Transverse colon (tissue), 4 donors: ENCODE results near the gene VSTM4. TPM values are rescaled to one million over a fixed set of nuclear protein-coding genes. Genes with fewer than 3 reads are reported as not detected.

Source experiments
- DNase-seq: peaks from one replicate; pipeline ENCODE4 v3.0.0-alpha.2; 2019
- H3K27ac ChIP-seq, 4 donors: fragments of 200-600 bp; sonication (generic); 2 replicates each; pipeline ENCODE4 v1.5.1; 2016 to 2018; ENCODE audit warnings: inconsistent platforms in 4 of 4
- H3K27me3 ChIP-seq: fragments of 200-600 bp; sonication (generic); 2 replicates; pipeline ENCODE4 v1.5.1; 2017; ENCODE audit warnings: inconsistent platforms
- H3K36me3 ChIP-seq, 4 donors: fragments of 200-600 bp; sonication (generic); 2 replicates each; pipeline ENCODE4 v1.5.1; 2017 to 2019; ENCODE audit warnings: inconsistent platforms in 4 of 4
- H3K4me1 ChIP-seq, 4 donors: fragments of 200-600 bp; sonication (generic); 2 replicates each; pipeline ENCODE4 v1.5.1; 2017 to 2020; ENCODE audit warnings: inconsistent platforms in 4 of 4
- H3K4me3 ChIP-seq, 4 donors: fragments of 200-600 bp; sonication (generic); 1 replicate in 1 of 4; 2 replicates in 3 of 4; pipeline versions ENCODE4 v1.5.1 to v1.6.1; 2017 to 2019; ENCODE audit warnings: inconsistent platforms in 4 of 4
- H3K9me3 ChIP-seq, 2 donors: fragments of 200-600 bp; sonication (generic); 2 replicates each; pipeline ENCODE4 v1.5.1; 2017 to 2019; ENCODE audit warnings: inconsistent platforms in 2 of 2
- CTCF ChIP-seq, 5 experiments: fragments of 200-600 bp in 3 of 5; fragments of 450-650 bp in 2 of 5; sonication (generic) in 3 of 5; IDR thresholded peaks; 1 replicate in 2 of 5; 2 replicates in 3 of 5; pipeline ENCODE4 v1.5.1; 2016 to 2017; ENCODE audit warnings: antibody characterized with exemption in 5 of 5, inconsistent platforms in 3 of 5, mild to moderate bottlenecking in 2 of 5, moderate library complexity in 1 of 5
- EP300 ChIP-seq: sonication (generic); formaldehyde crosslinking; IDR thresholded peaks from one replicate; pipeline ENCODE4 v1.6.1; 2017; ENCODE audit warnings: antibody characterized with exemption, low read depth
- POLR2A ChIP-seq: fragments of 450-650 bp; IDR thresholded peaks from one replicate; pipeline ENCODE4 v1.6.1; 2016; ENCODE audit warnings: antibody characterized with exemption, mild to moderate bottlenecking, moderate library complexity
- POLR2AphosphoS5 ChIP-seq, 3 donors: sonication (generic); formaldehyde crosslinking; IDR thresholded peaks; one replicate each; pipeline ENCODE4 v1.6.1; 2016; ENCODE audit warnings: antibody characterized with exemption in 3 of 3
- WGBS, 2 donors: methylation state at CpG; one replicate each; pipeline ENCODE4 v1.1.5; 2018; ENCODE audit warnings: low coverage in 1 of 2; 5-methylcytosine and 5-hydroxymethylcytosine counted together
- in situ Hi-C, 4 donors: fragments of 200-750 bp; cut with MboI; loops; one replicate each; pipeline versions ENCODE4 v1.15.0 to v1.15.1; 2017; ENCODE audit warnings: low sequenced_read_pairs in 3 of 4, low pct_ligation_motif_present in 1 of 4, low pct_unique_long_range_greater_than_20kb in 1 of 4
- intact Hi-C: fragments of 100-400 bp; cut with DNase I; formaldehyde crosslinking; loops from one replicate; pipeline ENCODE4 v1.15.1; 2023; ENCODE audit warnings: low total_unique reads
- total RNA-seq, 4 donors: library from RNA; depleted of rRNA; stranded (reverse); fragments of >200 nt; gene quantifications; one replicate each; pipeline ENCODE4 v1.1.0, GENCODE V29; 2016

Gene VSTM4
- total RNA-seq, 4 donors from 2014 or later, result 2.2 to 6.0 (median 3.9) TPM

DNA sequence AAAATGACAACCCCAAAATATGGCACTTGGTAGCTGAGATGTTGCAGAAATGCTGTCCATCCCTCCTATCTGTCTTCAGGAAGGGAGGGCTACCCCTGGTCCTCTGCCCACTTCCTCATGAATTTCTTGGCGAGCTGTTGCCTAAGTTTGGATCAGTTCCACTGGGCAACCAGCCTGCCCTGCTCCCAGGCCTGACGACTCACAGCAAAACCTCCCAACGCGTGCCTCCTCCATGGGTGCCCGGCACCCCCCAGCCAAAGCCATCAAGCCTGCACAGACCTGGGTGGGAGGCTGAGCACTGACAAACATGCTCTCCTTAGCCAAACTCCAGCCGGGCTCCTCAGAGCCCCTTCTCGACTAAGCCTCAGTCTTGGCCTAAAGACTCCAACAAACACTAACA is 8.9 kb downstream of the VSTM4 start:
- intact Hi-C loops, result no loop called here
- peak overlapping the region in 2 of 4 donors; percentile 18 to 21 for H3K27ac ChIP-seq
- H3K27me3 ChIP-seq, result no peaks in the 10 kb centered on the region
- no peaks in the 10 kb centered on the region for H3K9me3 ChIP-seq
- 0 to 54% methylated on average over 1 to 7 of the region's 7 CpGs for WGBS, 2 donors
- in situ Hi-C loops, result no loop called here
- DNase-seq, result no peak
- TF ChIP-seq CTCF (IDR thresholded peaks at IDR 0.05) (no peak), POLR2AphosphoS5 (IDR thresholded peaks at IDR 0.05) (no peak), POLR2A (no peak), EP300 (no peak)
- no peaks in the 10 kb centered on the region for H3K36me3 ChIP-seq
- H3K4me1 ChIP-seq, result peaks cover 0 to 11% (median 4%) of the 10 kb centered on the region in 4 donors
- no peak overlapping the region for H3K4me3 ChIP-seq

DNA sequence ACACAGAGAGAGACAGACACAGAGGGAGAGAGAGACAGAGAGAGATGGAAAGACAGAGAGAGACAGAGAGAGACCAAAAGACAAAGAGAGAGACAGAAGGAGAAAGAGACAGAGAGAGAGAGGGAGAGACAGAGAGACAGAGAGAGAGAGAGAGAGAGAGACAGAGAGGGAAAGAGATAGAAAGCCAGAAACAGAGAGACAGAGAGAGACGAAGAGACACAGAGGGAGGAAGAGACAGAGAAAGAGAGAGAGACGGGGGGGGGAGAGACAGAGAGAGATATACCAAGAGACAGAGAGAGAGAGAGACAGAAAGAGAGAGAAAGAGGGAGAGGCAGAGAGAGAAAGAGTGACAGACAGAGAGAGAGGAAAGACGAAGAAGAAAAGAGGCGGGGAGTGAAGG is 10.2 kb downstream of the VSTM4 start:
- in situ Hi-C loops, result no loop called here

DNA sequence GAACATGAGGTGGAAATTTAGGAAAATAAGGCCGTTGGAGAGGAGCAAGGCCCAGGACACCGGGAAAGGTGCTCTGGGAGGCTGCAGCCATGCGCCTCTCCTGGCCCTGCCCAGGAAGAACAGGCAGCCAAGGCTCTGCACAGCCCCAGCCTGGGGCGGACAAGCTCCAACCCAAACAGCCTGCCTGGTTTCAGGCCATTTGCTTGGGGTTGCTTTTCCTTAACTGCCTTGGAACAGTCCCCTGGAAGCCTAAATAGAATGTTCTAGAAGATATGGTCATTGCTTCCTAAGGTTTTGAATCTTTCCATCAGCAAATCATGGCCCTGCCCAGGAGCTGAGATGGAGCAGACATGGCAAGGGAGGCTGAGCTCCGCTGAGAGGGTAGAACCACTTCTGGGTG is 11.0 kb downstream of the VSTM4 start:
- H3K27me3 ChIP-seq, result no peaks in the 10 kb centered on the region
- TF ChIP-seq POLR2A (no peak), EP300 (no peak), POLR2AphosphoS5 (IDR thresholded peaks at IDR 0.05) (no peak), CTCF (IDR thresholded peaks at IDR 0.05) (no peak)
- intact Hi-C loops (no loop called here), in situ Hi-C loops (no loop called here)
- no peaks in the 10 kb centered on the region for H3K9me3 ChIP-seq
- peaks cover 0 to 11% (median 4%) of the 10 kb centered on the region in 4 donors for H3K4me1 ChIP-seq
- no peak for DNase-seq
- 71 to 89% methylated on average over 2 to 5 of the region's 5 CpGs for WGBS, 2 donors
- H3K27ac ChIP-seq, result no peak overlapping the region
- H3K4me3 ChIP-seq, result no peak overlapping the region
- H3K36me3 ChIP-seq, result no peaks in the 10 kb centered on the region

More for the DNA sequence above, 10.2 kb downstream of the VSTM4 start:
- intact Hi-C loops, result no loop called here
- H3K36me3 ChIP-seq, result no peaks in the 10 kb centered on the region
- H3K27ac ChIP-seq, result no peak overlapping the region
- 61 to 76% methylated on average over 4 of the region's 4 CpGs for WGBS, 2 donors
- H3K27me3 ChIP-seq, result no peaks in the 10 kb centered on the region
- no peak for DNase-seq
- no peak overlapping the region for H3K4me3 ChIP-seq
- no peak for TF ChIP-seq POLR2AphosphoS5 (IDR thresholded peaks at IDR 0.05)
- TF ChIP-seq EP300, result no peak
- no peak for TF ChIP-seq POLR2A
- TF ChIP-seq CTCF (IDR thresholded peaks at IDR 0.05), result no peak
- H3K4me1 ChIP-seq, result peaks cover 0 to 11% (median 4%) of the 10 kb centered on the region in 4 donors
- no peaks in the 10 kb centered on the region for H3K9me3 ChIP-seq

GRCh38 chr10:49103761-49104160 is 11.6 kb downstream of the VSTM4 start:
- H3K4me3 ChIP-seq, result no peak overlapping the region
- WGBS, 2 donors, result 82% methylated on average over 4 of the region's 4 CpGs; no CpG with 5 or more reads in 1 of the 2 donors
- H3K27ac ChIP-seq, result no peak overlapping the region
- H3K27me3 ChIP-seq, result no peaks in the 10 kb centered on the region
- no peaks in the 10 kb centered on the region for H3K36me3 ChIP-seq
- in situ Hi-C loops (no loop called here), intact Hi-C loops (no loop called here)
- no peaks in the 10 kb centered on the region for H3K9me3 ChIP-seq
- no peak for TF ChIP-seq POLR2AphosphoS5 (IDR thresholded peaks at IDR 0.05)
- no peak for TF ChIP-seq POLR2A
- TF ChIP-seq EP300, result no peak
- TF ChIP-seq CTCF (IDR thresholded peaks at IDR 0.05), result no peak
- no peak for DNase-seq
- peaks cover 0 to 11% (median 3%) of the 10 kb centered on the region in 4 donors for H3K4me1 ChIP-seq
